Erythroblast (primary cell): ENCODE results near the gene SBF1.

Experiments used
- GATA1 ChIP-seq: IDR thresholded peaks from 2 replicates; pipeline ENCODE4 v1.6.1; 2011; ENCODE audit warnings: low read depth, mild to moderate bottlenecking, control low read depth, low read length, moderate library complexity
- POLR2A ChIP-seq: IDR thresholded peaks from 2 replicates; pipeline ENCODE4 v1.6.1; 2011; ENCODE audit warnings: mild to moderate bottlenecking, low read length

GRCh38 chr22:50440544-50441249 lies 34.1 kb downstream of the SBF1 start:
- TF ChIP-seq POLR2A (no peak), GATA1 (no peak)
